ENCODE results near the gene SLC27A5. TPM values are rescaled to one million over a fixed set of nuclear protein-coding genes. Genes with fewer than 3 reads are reported as not detected.
A peak's percentile ranks its signal among the peaks of the same experiment; 100 is the strongest.

Gene SLC27A5
- total and polyA plus RNA-seq, 2 of the 13 experiments (the other 11 are each of a cell fraction or from before 2014, with no cell fraction given): 30.3 to 40.2 TPM

DNA sequence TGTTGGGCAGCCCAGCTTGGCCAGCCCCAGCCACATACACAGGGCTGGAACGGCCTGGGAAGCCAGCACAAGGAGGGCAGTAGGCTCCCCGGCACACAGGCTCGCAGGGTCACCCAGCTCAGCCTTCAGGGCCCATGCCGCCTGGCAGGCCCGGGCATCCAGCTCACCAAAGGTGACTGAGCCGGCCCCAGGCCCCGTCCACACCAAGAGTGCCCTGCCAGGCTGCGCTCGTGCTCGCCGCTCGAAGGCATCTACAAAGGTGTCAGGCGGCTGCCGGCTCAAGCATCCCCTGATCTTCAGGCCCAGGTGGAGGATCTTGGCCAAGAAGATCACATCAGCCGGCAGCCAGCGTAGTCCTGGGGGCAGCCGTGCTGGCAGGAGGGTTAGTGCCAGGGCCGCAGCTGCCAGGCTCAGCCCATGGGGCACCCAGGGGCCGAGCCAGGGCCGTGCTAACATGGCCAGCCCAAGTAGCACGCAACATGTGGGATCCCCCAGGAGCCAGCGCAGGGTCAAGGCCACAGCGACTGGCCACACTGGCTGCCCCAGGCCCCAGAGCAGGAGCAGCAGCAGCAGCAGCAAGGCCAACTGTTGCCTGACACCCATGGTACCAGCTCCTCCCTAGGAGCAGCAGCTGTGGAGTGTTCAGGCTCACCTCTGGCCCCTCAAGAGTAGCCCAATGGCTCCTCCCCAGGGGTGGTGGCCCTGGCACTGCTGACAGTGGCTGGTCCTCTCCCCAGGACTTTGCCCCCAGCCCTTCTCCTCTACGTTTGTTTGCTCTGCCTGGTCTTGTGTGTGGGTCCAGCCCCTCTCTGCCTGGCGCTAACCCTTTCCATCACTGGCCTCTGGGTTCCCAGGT is at the start of gene SLC27A5 (continued):
- no peak for TF ChIP-seq ZNF883 (CRISPR knock-in tag; IDR thresholded peaks at IDR 0.05; ENCODE audit: not compliant biosample characterization)
- TF ChIP-seq ZSCAN31 (CRISPR knock-in tag; IDR thresholded peaks at IDR 0.05; ENCODE audit: low read depth): no peak; the same call in 1 of the 2 replicates
- TF ChIP-seq IKZF4 (CRISPR knock-in tag; IDR thresholded peaks at IDR 0.05; ENCODE audit: borderline replicate concordance, low read depth, not compliant biosample characterization): peak; percentile 53
- TF ChIP-seq ZFP36L1 (CRISPR knock-in tag; IDR thresholded peaks at IDR 0.05): no peak
- TF ChIP-seq, protein P1, sequence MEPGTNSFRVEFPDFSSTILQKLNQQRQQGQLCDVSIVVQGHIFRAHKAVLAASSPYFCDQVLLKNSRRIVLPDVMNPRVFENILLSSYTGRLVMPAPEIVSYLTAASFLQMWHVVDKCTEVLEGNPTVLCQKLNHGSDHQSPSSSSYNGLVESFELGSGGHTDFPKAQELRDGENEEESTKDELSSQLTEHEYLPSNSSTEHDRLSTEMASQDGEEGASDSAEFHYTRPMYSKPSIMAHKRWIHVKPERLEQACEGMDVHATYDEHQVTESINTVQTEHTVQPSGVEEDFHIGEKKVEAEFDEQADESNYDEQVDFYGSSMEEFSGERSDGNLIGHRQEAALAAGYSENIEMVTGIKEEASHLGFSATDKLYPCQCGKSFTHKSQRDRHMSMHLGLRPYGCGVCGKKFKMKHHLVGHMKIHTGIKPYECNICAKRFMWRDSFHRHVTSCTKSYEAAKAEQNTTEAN (CRISPR knock-in tag; conservative IDR thresholded peaks at IDR 0.05): no peak
- peak; percentile 69 for TF ChIP-seq KAT8 (CRISPR knock-in tag; IDR thresholded peaks at IDR 0.05)
- peak; percentile 80 for TF ChIP-seq ZNF292 (CRISPR knock-in tag; IDR thresholded peaks at IDR 0.05; ENCODE audit: borderline replicate concordance, low read depth)
- TF ChIP-seq ZNF709 (CRISPR knock-in tag; IDR thresholded peaks at IDR 0.05): no peak
- no peak for TF ChIP-seq XRCC5 (optimal IDR thresholded peaks at IDR 0.05; ENCODE audit: low read length)
- TF ChIP-seq, protein P2, sequence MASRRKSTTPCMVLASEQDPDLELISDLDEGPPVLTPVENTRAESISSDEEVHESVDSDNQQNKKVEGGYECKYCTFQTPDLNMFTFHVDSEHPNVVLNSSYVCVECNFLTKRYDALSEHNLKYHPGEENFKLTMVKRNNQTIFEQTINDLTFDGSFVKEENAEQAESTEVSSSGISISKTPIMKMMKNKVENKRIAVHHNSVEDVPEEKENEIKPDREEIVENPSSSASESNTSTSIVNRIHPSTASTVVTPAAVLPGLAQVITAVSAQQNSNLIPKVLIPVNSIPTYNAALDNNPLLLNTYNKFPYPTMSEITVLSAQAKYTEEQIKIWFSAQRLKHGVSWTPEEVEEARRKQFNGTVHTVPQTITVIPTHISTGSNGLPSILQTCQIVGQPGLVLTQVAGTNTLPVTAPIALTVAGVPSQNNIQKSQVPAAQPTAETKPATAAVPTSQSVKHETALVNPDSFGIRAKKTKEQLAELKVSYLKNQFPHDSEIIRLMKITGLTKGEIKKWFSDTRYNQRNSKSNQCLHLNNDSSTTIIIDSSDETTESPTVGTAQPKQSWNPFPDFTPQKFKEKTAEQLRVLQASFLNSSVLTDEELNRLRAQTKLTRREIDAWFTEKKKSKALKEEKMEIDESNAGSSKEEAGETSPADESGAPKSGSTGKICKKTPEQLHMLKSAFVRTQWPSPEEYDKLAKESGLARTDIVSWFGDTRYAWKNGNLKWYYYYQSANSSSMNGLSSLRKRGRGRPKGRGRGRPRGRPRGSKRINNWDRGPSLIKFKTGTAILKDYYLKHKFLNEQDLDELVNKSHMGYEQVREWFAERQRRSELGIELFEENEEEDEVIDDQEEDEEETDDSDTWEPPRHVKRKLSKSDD (CRISPR knock-in tag; IDR thresholded peaks at IDR 0.05; ENCODE audit: low read depth): peak; percentile 20; the same call in 1 of the 2 replicates
- TF ChIP-seq, protein P3, sequence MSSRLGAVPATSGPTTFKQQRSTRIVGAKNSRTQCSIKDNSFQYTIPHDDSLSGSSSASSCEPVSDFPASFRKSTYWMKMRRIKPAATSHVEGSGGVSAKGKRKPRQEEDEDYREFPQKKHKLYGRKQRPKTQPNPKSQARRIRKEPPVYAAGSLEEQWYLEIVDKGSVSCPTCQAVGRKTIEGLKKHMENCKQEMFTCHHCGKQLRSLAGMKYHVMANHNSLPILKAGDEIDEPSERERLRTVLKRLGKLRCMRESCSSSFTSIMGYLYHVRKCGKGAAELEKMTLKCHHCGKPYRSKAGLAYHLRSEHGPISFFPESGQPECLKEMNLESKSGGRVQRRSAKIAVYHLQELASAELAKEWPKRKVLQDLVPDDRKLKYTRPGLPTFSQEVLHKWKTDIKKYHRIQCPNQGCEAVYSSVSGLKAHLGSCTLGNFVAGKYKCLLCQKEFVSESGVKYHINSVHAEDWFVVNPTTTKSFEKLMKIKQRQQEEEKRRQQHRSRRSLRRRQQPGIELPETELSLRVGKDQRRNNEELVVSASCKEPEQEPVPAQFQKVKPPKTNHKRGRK (CRISPR knock-in tag; IDR thresholded peaks at IDR 0.05): no peak
- TF ChIP-seq ZNF34 (CRISPR knock-in tag; IDR thresholded peaks at IDR 0.05; ENCODE audit: borderline replicate concordance): 0 out of 2 replicates have a peak, but pooled peaks have one; percentile 59
- TF ChIP-seq, protein P4, sequence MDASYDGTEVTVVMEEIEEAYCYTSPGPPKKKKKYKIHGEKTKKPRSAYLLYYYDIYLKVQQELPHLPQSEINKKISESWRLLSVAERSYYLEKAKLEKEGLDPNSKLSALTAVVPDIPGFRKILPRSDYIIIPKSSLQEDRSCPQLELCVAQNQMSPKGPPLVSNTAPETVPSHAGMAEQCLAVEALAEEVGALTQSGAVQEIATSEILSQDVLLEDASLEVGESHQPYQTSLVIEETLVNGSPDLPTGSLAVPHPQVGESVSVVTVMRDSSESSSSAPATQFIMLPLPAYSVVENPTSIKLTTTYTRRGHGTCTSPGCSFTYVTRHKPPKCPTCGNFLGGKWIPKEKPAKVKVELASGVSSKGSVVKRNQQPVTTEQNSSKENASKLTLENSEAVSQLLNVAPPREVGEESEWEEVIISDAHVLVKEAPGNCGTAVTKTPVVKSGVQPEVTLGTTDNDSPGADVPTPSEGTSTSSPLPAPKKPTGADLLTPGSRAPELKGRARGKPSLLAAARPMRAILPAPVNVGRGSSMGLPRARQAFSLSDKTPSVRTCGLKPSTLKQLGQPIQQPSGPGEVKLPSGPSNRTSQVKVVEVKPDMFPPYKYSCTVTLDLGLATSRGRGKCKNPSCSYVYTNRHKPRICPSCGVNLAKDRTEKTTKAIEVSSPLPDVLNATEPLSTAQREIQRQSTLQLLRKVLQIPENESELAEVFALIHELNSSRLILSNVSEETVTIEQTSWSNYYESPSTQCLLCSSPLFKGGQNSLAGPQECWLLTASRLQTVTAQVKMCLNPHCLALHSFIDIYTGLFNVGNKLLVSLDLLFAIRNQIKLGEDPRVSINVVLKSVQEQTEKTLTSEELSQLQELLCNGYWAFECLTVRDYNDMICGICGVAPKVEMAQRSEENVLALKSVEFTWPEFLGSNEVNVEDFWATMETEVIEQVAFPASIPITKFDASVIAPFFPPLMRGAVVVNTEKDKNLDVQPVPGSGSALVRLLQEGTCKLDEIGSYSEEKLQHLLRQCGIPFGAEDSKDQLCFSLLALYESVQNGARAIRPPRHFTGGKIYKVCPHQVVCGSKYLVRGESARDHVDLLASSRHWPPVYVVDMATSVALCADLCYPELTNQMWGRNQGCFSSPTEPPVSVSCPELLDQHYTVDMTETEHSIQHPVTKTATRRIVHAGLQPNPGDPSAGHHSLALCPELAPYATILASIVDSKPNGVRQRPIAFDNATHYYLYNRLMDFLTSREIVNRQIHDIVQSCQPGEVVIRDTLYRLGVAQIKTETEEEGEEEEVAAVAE (CRISPR knock-in tag; IDR thresholded peaks at IDR 0.05; ENCODE audit: borderline replicate concordance): no peak
- 0 out of 2 replicates have a peak, but pooled peaks have one; percentile 24 for TF ChIP-seq PHF20 (CRISPR knock-in tag; IDR thresholded peaks at IDR 0.05)
- TF ChIP-seq CHD2 (IDR thresholded peaks at IDR 0.05; ENCODE audit: low read depth, low read length): no peak
- no peak for TF ChIP-seq KLF15 (CRISPR knock-in tag; IDR thresholded peaks at IDR 0.05; ENCODE audit: borderline replicate concordance)
- peak; percentile 50; the same call in 1 of the 2 replicates for TF ChIP-seq TARDBP (CRISPR knock-in tag; IDR thresholded peaks at IDR 0.05)

Data from HepG2 (cell line).